GM21423 (cell line): ENCODE data around the gene AFF1.
"Not testable (repeated sequence)": the region's sequence is repeated elsewhere in the genome, so short reads cannot be mapped to it uniquely, and the experiment has no call there.

ENCODE experiments used
- ATAC-seq: cut with Tn5 transposase; IDR thresholded peaks from one replicate; pipeline ENCODE4 v1.9.1; 2021; ENCODE audit warnings: mild to moderate bottlenecking, moderate library complexity; ENCODE audit not compliant: unreplicated experiment

AFF1 gene

DNA sequence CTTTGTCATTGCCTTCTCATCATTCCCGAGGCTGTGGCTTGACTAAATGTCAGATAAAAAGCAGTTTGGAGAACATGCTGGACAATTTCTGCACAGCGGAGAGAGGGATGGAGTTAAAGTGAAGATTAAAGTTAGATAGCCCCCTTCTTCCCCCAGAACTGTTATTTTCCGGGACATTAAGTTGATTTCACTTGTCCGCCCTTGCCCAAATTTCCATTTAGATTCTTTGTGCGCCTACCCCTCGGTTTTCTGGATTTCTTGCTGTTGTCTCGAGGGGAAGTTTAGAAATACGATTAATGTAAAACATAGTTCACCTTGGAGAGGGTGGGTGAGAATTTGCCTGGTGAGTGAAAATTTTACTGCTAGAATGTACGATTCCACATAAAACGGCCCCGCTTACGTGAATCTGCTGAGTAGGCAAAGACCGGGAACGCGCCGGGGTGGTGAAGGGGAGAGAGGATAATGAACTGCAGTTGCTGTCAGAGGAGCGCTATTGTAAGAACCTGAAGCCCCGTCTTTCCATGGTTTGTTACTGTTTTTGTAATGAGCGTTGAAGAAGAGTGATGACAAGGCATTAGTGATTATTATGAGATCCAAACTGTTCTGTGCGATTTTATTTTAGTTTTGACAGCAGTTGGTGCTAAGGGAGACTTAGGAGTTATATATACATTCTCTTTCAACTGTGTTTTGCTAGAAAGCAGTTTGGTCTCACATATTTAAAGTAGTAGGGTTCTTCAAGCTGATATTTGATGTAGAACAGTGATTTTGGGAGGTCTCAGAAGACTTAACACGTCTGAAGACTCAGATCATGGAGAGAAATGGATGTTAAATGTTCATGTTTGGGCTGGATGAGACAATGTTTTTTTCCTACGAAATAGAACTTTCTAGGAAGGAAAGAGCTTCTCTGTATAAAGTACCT lies 73.0 kb downstream of the AFF1 start:
- no peak for ATAC-seq

DNA sequence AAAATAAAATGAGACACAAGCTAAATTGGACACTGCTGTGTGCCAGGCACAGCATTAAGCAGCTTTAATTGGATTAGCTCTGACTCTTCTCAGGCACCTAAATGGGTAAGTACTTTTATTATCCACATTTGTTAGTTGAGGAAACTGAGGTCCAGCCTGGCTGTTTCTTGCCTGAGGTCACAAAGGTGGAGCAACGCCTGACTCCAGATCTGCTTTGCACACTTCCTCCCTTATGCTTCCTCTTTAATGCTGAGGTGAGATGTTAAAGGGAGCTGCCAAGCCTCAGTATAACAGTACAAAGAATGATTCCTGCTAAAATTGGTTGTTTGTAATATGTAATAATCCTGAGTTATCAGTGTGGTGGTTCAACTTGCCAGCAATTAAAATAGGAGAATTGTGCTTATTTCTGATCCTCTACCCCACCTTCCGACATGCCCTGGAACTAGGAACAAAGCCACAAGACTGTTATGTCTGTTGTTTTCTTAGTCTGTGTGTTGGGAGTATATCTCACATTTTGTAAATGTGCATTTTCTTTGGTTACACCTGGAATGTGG lies 74.4 kb downstream of the AFF1 start:
- no peak for ATAC-seq

DNA sequence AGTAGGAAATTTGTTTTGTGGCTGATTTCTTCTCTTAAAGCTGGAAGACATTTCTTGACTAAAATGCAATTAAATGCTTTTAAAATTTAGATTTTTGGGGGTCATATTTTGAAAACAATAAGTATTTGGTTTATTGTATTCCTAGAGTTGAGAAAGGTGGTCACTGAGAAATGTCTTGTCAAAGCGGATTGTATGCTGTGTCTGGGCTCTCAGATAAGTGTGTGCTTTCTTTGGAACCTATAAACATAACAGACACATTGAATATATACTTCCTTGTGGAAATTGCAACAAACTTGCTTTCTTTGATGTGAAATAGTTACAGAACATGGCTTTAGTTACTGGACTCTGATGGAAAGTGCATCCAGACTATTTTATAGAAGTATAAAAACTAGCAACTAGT lies 75.4 kb downstream of the AFF1 start:
- no peak for ATAC-seq

DNA sequence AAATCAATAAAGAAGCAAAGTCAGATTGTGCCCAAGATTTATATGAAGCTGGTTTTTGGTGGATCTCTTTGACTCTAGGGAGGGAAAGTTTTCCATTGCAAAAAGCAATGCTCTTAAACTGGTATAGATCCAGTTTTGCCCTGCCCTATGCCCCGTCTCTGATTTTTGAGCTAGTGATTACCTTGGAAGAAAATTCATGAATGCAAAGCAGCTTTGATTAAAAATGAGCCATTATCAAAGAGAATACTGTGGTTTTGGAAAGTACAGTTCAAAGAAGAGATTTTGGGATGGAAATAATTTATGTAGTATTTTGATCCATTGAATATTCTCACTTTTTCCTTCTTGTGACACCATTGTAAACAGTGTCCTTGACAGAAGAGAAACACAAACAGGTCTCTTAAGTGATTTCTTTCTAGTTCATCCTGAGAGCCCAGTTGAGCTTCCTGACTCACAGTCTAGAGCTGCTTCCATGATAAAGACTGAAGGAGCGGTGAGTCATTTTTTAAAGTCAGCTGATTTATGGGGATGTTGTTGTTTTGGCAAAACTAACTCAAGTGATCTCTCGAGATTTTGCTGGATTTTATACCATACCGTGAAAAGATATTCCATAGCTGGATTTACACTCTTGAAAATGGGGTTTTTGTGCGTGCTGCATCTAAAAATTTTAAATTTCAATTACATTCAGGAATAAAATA lies 76.7 kb downstream of the AFF1 start:
- ATAC-seq: no peak

DNA sequence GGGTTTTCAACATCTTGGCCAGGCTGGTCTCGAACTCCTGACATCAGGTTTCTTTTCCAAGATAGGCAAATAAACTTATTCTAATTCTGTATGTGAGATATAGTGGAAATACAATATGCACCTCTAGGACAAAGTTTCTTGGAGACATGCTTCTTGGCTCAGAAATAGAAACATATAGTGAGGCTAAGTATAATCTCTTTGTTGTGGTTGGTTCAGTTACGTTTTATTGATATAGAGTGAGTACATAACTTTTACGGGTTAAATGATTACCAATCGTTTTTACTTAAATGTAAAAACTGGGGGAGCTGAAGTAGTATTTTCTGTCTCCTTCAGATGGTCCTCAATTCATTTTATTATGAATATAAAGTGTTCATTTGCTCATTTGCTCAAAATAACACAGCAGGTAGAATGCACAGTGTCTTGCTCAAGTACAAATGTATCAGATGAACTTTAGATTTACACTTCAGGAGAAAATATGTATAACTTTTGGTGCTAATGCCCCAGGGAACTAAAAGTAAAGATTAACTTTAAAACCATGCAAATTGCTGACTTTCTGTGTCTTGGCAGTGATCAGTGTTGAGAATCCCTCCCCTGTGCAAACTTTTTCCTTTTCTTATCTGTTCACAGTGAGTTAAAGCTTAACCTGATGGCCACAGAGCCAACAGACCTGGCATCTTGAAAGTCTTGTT lies 77.6 kb downstream of the AFF1 start:
- peak; percentile 74 for ATAC-seq

DNA sequence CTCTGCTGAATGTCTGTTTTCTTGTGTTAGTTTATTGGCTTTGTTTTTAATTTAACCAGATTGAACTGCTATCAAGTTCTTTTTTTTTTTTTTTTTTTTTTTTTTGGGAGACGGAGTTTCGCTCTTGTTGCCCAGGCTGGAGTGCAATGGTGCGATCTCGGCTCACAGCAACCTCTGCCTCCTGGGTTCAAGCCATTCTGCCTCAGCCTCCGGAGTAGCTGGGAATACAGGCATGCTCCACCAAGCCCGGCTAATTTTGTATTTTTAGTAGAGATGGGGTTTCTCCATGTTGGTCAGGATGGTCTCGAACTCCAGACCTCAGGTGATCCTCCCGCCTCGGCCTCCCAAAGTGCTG lies 78.1 kb downstream of the AFF1 start:
- ATAC-seq: not testable (repeated sequence)

DNA sequence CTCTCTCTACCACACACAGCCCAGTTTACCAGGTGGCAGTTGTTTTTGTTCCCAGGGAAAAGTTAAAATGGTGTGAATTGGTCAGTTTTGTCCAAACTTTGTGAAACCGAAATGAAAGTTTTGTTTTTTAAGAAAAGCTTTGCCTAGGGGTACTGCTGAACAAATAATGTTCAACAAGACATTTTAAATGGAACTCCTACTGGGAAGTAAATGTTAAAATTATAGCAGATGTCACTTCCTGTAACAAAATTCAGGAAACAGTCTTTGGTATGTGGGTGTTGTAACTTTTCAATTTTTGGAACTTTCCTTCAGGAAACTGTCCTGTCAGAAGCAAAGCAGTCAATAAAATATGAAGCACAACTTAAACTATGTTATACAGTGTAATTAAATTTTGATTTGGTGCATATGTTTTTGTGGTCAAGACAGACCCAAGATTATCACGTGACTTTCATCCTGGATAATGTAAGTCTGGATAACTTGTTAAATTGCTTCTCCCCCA lies 79.5 kb downstream of the AFF1 start:
- no peak for ATAC-seq

DNA sequence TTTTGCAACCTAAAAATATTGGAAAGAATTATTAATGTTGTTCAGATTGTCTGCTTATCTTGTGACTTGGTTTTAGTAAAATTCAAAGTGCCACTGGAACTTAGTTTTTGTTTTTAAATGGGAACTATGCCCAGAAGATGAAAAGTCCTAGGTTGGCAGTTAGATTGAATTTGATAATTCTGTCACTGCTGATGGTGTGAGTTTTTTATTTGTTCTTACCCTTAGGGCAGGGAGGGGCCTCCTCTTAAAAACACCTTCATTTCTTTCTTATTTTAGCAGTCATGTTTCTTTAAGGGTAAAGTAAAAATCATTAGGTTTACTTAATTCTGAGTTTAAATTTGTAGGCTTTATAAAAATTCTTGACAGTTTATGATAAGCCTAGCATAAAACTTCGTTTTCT lies 80.6 kb downstream of the AFF1 start:
- ATAC-seq: no peak

DNA sequence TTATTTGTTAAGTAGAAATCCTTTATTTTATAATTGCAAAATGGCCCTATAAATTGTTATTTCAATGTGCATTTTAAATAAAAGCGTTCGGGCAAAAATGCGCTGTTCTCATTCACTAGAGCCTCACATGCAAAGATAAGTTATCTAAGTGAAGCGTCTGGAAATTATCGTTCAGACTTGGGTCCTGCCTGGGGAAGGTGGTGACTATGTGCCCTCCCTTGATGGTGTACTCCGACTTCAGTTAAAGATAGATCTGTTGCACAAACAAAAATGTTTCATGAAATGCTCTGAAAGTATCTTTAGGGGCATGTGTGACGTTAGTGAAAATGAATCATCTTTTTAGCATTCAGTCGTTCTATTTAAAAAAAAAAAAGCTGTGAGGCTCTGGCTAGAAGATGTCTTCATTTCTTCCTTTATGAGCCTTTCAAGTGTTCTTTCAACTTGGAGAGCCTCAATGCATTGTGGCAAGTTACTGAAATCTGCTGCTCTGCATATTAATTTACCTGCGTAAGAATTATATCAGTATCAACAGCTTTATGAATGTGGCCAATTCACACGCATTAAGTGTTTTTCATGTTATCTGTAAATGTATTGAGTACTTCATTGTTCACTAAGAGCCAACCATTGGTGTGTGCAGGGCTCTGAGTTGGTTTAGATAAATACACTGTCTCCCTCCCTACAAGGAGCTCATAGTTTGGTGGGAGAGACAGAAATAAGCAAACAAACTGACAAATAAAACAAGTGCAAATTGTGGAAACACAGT lies 83.0 kb downstream of the AFF1 start:
- ATAC-seq: no peak

DNA sequence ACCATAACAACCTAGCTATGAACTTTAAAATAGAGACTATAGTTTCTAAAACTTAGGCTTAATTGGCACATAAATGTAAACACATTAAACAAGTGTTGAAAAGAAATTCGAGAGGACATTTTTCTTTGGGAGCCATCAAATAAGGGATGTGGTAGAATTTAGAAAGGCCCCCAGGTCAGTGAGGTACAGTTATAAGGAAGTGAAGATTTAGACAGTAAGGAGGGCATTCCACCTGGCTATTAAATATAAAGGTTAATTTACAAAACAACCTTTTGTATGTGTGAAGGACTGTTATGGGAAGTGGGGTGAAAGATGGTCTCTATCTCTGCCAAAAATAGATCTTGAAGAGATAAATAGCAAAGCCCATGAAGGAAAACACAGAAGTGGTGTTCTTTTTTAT lies 83.9 kb downstream of the AFF1 start:
- no peak for ATAC-seq

DNA sequence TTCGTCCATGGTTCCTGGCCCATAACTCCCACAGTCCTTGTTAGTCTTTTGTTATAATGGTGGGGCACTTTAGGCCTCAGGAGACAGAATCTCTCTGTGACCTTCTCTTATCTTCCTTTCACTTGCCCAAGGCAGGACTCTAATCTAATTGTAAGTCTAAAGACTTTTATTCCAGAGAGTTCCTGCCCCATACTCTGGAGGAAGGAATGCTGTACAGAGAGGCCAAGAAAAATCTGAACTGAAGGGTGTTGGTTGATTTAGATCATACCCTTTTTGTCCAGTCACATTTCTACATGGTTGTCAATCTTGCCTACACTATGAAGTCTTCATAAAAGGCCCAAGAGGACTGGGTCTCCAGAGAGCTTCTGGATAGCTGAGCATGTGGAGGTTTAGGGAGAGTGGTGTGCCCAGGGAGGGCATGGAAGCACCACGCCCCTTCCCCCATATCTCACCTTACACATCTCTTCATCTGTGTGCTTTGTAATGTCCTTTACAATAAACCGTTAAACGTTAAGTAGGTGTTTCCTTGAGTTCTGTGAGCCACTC lies 84.5 kb downstream of the AFF1 start:
- no peak for ATAC-seq

DNA sequence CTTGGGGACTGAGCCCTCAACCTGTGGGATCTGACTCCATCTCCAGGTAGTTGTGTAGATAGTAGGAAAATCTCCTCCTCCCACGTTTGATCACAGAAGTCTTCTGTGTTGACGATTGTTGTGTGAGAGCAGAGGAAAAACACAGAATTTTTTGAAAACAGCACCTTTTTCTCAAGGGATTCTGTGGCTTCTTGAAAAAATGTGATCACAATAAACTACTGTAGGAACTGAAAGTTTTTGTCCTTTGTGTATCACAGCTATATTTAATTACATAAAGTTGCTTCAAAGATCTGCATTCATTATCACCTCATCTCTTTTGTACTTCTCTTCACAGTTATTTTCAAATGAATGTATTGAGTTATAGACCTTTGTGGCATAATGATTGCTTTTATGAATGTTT lies 85.1 kb downstream of the AFF1 start:
- ATAC-seq: no peak

DNA sequence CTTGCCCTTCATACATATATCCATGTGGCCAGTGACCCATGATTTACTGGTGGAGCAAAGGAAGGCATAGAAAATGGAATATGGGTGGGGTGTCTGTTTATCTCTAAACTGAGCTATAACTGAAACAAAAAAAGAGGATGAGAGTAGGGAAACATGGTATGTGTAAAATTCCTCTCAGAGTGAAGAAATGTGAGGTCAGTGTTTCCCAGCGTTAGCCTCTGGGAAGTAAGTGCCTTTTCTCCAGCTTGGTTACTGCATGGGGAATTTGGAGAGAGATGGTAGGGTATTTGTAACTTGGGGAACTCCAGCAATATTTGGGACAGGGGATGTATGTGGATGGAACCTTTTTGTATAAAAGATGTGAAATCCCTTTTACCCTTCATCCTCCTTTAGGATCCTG lies 89.4 kb downstream of the AFF1 start:
- ATAC-seq: no peak

DNA sequence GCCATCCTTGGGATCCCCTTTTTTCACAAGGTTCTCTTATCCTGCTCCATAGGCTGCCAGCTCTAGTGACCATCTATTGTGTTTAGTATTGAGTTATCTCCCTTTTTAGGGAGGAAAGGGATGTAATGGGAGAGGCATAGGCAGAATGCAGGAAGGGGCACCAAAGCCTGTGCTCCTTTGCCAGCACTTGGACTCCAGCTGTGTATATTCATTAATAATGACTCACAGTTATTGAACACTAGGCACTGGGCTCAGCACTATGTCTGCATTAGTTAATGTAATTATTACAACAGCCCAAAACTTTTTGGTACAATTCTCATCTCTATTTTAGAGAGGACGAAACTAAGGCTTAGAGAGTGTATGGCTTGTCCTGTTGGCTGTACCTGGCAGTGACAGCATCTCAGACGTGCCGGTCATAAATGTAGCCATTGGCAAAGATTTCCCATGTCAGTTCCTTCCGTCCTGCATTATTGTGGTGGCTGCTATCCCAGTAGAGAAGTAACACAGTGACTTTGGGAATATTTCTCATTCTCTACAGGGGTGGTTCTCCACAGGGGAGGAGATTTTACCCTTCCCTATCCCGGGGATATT lies 90.3 kb downstream of the AFF1 start:
- no peak for ATAC-seq

DNA sequence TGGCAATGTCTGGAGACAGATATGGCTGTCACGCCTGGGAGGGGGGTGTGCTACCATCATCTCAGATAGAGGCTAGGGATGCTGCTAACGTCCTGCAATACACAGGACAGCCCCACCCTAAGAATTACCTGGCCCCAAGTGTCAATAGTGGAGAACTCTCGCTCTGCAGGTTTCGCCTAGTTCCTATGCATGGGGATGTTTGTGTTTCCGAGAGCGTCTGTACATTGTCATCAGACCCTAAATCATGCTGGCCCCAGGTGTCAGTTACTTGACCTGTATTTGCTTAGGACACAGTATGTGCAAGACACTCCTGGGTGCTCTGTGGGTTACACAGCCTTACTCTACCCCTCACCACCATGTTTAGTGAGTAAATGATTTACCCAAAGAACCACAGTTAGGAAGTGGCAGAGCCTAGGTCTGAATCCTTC lies 90.8 kb downstream of the AFF1 start:
- peak; percentile 74 for ATAC-seq

DNA sequence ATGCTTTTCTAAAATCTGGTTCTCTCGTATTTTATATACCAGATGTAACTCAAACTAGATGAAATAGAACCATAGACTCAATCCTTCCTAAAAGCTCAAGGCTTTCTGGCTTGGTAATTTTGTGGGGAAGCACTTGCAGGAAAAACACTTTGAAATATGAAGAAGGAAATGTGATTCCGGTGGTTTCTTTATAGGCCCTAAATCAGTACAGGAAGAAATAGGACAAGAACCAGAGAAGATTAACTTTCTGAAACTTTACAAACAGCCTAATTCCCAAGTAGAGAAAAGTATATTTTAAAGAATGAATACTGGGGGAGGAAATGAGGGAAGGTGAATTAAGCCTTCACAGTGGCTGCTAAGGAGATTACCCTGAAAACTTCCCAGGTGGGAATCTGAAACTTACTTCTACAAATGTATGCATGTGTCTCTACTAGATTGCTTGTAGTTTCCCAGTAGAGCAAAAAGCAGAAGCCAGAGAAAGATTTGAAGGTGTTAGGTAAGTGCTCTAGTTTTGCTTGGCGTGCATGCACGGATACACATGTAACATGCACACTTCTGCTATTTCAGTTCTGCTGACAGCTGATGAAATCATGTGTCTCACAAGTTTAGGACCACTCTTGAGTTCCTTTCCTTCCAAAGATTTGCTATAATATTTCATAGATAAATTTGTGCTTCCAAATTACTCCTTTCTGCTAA lies 92.1 kb downstream of the AFF1 start:
- ATAC-seq: peak; percentile 79

DNA sequence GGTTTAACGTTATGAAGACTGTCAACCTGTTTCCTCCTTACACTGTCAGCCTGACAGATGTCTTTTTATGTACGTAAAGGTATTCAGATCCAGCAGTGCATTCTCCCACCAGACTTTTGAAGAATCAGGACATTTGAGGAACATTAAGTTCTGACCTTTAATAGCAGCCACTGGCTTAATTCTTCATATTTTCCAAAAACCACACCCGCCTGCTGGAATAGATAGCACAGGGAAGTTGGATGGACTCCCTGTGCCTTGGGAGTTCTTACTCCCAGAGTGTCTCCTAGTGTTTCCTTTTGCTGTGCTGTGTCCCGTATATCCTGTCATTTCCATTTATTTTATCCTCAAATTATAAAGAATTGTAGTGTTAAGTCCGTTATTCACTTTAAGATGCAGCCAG lies 94.5 kb downstream of the AFF1 start:
- ATAC-seq: no peak

DNA sequence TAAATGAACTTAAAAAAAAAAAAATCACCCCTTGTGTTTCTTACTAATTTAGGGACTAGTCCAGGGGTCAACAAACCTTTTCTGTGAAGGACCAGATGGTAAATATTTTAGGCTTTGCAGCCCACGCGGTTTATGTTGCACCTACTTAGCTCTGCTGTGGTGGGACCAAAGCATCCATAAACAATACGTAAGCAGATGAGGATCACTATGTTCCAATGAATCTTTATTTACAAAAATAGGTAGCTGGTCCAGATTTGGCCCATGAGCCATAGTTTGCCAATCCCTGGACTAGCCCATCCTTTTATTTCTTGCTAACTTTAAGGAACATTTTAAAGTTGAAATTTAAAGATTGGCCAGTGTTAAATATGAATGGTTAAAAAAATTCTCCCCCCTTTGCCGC lies 95.3 kb downstream of the AFF1 start:
- no peak for ATAC-seq

DNA sequence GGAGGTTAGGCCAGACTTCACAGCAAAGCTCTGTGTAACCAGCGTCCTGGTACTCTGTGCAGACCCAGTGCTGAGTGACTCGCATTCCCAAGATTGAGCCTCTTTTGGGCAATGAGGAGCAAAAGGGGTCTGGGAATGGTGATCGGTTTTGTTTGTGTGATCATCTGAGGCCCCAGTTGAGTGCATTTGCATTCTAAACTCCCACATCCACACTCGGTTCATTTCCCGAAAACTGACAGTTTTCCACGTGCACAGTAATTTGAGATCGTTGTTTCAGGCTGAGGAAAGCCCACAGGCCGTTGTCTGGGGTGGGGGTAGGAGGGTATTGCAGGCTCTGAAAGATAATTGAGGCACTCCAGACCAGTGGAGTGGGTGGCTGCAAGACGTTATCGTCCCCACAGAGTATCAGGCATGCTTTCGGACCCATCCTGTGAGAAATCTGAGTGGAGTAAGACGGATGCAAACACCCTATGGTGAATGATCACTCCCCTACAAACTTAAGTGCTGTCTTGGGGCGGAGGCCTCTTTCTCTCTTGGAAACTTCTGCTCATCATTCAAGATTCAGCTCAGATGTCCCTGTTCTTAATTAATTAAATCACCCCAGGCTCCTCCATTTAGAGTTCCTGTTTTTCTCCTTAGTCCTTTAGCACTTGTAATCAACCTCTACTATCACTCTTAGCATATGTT lies 96.1 kb downstream of the AFF1 start:
- ATAC-seq: no peak
